RPMI8226 (cell line): ENCODE results near the gene SRC.

Experiments used
- DNase-seq: peaks from one replicate; pipeline ENCODE4 v3.0.0-alpha.2; 2015

SRC gene

DNA sequence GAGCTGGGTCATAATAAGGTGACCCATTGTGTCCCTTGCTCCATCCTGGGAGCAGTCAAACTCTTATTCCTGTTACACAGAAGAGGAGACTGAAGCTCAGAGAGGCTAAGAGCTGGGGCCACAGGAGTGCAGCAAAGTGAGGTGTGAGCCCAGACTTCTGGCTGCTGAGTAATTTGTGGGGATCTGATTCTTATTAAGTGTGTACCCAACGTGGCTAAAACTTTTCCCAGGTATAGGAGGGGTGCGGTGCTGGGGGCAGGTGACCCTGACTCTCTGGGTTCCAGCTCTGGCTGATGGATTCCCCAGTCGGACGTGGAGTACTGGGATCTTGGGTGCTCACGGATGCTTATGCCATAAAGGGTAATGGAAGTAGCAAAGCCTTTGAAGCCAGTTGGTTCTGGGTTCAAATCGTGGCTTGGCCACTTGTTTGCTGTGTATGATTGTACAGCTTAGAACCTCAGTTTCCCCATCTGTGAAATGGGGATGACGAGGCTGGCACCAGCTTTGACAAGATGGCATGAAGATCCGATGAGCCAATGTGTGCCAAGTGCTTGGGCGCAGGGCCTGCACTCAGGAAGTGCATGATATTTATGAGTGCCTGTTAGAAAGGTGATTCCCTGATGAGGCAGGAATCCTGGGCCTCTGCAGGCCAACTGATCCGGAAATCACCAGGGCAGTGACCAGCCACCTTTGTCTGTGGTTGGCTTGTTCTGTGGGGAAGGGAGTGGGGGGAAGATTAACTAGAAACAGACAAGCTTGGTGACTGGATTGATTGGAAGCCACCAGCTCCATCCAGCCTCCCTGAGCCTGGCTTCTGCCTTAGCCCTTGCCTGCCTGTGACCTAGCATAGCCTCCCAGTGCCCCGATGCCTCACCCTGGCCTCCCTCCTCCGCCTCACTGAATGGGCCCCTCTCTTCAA, 6.0 kb downstream of the SRC start:
- no peak for DNase-seq

DNA sequence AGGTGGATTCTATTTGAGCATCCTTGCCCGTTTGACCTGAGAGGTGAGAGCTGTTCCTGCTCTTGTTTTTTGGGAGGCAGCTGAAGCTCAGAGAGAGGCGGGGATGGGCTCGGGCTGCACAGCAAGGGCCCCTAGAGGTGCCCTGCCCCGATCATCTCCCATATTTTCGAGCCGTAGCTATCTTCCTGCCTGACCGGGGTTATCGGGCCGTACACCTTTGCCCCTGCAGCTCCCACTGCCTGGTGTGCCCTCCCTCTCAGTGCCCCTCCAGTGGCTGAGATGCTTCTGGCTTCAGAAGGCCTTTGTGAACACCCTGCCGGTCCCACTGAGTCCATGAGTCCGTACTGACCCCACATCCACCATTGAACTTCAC, 6.7 kb downstream of the SRC start:
- DNase-seq, result no peak

- DNase-seq, result no peak
These were observed 7.4 kb downstream of the SRC start for GRCh38 chr20:37353285-37353849.

DNA sequence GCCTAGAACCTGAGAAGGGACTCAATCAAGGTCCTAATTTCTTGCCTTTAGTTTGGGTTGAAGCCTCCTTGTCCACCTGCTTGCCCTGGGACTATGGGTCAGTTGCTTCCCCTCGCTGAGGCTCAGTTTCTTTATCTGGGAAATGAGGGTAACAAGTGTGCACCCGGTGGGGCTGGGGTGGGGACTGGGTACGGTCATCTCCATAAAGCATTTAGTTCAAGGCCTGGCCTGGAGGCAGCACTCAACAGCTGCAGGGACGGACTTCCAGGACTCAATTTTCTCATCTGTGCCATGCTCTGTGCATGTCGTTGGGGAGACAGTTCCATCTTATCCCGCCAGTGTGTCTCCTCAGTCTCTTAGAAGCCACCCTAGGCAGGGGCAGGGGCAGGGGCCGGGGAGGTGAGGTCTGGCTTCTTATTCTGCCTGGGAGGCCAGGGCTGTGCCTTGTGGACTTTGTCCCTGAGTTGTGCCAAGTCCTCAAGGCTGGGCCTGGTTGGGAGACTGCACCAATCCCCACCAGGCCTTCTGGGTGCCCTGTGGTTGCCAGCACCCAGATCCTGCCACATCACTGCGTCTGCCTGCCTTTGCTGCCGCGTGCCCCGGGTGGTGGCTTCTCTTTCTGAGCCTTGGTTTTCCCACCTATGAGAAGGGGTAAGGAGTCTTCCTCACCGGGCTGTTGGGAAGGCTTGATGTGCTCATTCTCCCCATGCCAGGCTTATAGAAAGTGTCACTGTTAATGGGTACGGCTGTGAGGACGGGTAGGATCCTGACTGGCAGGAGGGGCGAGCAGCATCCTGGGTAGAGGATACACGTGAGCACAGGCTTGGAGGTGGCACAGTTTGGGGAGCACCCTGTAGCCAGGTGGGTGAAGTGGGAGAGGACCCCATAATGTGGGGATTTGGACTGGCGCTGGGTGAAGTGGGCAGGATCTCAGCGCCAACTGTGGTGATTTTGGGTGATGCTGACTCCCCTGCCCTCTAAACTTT, 8.6 kb downstream of the SRC start:
- DNase-seq, result no peak

DNA sequence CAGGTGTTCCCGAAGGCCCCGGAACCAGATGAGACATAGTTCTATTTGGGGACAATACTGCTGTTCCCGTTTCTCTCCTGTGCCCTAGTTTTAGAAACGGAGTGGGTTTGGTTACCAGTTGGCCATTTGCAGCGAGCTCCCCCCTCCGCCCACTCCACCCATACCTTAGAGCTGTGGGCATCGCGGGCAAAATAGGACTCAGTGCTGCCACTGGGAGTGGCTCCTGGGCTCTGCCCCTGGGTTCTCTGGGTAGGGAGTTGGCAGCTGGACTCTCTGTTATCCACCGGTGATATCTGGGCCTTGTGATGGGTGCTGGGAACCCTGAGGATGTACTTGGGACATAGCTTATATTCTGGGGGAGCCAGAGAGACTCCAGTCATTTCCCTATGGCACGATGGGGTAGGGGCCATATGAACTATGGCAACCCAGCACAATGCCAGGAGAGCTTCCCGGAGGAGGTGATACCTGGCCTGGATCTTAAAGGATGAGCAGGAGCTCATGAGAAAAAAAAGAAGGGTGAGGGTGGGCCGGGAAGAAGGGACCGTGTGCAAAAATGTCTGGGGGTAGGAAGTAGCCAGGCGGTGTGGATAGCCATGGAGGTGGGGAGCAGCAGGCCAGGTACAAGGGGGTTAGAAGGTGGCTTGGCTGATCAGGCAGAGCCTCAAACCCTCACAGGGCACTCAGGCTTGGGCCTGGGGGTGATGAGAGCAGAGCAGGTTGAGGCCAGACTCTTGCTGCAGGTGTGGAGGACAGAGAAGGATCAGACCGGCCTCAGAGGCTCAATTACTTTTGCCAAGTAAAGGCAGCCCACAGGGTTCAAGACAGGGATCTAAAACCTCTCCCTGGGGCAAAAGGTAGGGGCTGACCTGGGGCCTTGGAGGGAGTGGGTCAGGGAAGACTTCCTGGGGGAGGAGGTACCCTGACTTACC, 9.6 kb downstream of the SRC start:
- no peak for DNase-seq

GRCh38 chr20:37356387-37356786, 10.4 kb downstream of the SRC start:
- DNase-seq, result no peak

DNA sequence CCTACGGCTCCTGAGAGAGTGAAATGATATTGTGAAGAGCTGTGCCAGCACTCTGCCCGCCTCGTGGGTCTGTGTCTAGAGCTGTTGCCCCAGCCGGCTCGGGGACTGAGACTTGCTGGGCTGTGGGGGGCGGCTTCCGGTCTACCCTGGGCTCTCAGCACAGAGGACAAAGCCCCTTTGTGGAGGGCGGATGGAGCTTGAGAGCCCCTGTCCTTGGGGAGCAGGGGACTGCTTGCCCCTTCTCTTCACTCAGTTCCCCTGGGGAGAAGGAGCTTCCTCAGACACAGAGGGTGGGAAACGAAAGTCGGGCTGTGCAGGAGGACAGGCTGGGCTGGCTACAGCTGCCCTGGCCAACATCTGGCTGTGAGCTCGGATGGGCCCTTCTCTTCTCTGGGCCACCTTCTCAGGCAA, 11.0 kb downstream of the SRC start:
- no peak for DNase-seq

- no peak for DNase-seq
These were observed 11.8 kb downstream of the SRC start for GRCh38 chr20:37357481-37358365.

DNA sequence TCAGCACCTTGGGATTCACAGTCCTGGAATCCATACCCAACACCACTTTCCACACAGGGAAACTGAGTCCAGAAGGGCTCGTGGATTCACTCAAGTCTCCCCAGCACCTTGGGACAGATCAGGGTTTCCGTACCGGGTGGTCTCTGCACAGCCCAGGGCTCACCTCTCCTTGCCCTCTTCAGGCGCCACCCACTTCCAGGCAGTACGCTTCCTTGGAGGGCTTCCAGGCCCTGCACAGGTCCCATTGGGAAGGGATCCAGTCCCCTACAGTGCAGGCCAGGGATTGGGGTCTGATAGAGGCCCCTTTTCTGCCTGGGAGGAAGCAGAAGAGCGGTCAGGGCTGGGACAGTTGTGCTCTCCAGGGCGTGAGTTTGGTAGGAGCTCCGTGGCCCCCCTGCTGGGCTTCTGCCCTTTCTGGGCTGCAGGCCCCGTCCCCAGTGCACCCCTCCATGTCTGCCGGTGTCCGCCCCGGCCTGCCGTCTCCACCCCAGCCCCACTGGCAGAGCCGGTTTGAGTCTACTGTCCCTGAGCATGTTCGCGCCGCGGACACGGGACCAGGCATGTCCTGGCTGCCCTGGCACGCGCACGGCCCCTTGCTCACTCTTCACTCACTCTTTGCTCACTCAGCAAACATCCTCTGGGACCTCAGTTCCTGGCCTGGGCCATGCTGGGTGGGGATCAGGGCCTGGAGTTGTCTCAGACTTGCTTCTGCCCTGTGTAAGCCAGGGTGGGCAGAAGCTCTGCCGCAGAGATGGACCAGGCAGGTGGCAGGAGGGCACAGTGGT, 12.6 kb downstream of the SRC start:
- DNase-seq, result no peak

- no peak for DNase-seq
These were observed 13.4 kb downstream of the SRC start for GRCh38 chr20:37359331-37359730.

DNA sequence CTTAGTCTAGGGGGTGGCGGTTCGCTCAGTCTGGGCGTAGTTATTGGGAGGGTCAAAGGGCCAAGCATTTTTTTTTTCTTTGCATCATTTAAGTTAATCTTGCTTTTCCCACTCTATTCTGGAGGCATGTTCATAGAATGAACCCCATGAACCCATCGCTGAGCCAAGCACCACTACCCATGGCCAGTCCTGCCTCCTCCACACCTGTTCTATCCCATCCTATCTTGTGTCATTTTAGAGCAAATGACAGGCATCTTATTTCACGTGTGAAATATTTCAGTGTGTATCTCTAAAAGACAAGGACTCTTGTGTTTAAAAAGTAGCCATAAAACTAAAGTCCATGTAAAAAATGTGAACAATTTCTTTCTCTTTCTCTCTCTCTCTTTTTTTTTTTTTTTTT, 13.9 kb downstream of the SRC start:
- no peak for DNase-seq

- DNase-seq, result no peak
These were observed 14.6 kb downstream of the SRC start for GRCh38 chr20:37360391-37361115.

- no peak for DNase-seq
These were observed 15.4 kb downstream of the SRC start for GRCh38 chr20:37361336-37361735.

- no peak for DNase-seq
These were observed 16.4 kb downstream of the SRC start for GRCh38 chr20:37362231-37362792.

DNA sequence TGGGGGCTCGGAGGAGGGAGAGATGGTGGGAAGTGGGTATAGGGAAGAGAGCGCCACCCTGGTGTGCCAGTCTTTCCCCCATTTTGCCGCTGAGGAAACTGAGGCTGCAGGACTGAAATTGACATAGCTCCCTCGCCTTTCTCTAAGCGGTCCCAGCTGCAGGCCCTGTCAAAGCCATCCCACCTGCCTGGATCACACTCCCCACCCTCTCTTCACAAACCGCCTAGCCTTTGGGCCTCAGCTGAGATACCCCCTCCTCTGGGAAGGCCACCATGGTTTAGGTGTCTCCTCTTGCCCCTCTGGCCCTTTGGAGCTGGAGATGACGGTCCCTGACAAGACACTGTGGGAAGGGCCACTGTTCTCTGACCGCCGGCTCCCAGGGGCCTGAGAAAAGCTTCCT, 16.9 kb downstream of the SRC start:
- DNase-seq, result no peak

DNA sequence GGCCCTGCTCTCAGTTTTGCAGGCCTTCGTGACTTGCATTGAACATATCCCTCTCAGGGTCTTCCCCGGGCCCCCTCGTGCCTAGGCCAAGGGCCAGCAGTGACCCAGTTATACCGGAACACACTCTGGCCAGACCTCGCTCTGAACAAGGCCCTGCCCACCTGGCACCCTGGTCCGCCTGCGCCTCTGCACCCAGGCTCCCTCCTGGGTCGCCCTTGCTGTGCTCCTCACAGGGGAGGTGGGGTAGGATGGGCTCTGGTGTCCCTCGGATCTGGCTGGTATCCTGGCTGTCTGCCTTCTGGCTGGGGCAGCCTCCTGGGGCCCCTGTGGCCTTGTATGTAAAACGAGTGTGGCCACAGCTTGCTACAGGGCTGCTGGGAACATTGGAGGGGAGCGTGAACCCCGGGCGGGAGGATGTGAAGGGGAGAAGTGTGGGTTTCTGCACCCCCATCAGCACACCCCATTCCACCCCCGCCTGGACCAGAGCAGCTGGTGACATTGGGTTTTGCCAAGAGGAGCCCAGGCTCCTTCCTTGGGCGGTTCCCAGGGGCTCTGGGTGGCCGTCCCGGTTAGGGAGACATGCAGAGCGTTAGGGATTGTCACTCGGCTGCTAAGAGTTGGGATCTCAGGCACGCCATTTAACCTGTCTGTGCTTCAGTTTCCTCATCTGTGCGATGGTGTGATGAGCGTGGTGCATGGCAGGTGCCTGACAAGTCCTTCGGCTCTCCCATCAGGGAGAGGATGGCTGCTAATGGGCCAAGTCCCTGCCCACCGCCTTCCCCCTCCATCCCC, 17.5 kb downstream of the SRC start:
- no peak for DNase-seq

DNA sequence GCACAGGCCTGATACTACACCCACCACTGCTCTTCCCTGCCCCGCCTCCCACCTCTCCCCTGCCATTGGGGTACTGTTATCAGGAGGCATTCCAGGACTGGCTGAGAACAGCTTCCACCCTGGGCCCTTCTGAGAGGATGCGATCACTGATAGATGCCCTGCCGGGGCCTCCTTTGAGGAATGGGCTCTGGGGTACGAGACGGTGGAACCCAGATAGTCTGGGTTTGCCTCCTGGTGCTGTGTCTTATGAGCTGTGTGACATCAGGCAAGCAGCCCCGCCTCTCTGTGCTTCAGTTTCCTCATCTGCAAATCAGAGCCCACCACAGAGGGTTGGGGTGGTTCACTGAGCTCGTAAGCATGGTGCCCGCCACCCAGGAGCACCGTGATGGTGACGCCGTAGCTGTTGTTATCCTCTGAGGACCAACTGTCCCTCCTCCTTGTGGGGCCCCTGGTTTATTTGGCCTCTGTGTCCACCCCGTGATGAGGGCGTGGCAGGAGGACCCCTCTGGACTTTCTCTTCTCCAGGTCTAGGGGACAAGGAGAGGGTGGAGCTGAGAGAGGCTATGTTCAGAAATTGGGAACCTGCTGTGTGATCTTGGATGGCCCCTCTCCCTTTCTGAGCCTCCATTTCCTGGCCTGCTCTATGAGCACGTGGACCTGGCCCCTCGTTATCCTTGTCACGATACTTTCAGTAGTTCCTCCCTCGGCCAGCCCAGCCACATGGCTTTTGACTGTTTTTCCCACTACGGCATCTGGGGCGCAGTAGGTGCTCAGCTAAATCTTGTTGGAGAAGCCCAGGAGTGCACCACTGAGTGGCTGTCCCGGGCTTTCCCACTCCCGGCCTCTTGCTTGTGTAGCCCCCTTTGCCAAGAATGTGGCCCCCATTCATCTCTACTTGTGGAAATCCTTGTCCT, 18.3 kb downstream of the SRC start:
- DNase-seq, result no peak
